Caco-2 (cell line): ENCODE measurements around the gene FAAP20. TPM values are rescaled to one million over a fixed set of nuclear protein-coding genes. Genes with fewer than 3 reads are reported as not detected.

Experiments
- BruUV-seq: library from RNA; stranded (reverse); fragments of 400-500 nt; replicated peaks from 2 replicates; lab custom pipeline; 2021; lab: Mats Ljungman, UMichigan
- CTCF ChIA-PET: fragments of 300-600 bp; sonication (Branson Sonifier 250); formaldehyde crosslinking; loops from one replicate; lab custom pipeline; 2022; ENCODE audit warnings: antibody characterized with exemption; lab: Charles Lee
- POLR2A ChIA-PET: fragments of 300-600 bp; sonication (Branson Sonifier 250); formaldehyde crosslinking; loops from one replicate; lab custom pipeline; 2022; ENCODE audit warnings: antibody characterized with exemption; lab: Charles Lee
- DNase-seq, 2 experiments: peaks; one replicate each; pipeline versions ENCODE4 v3.0.0 to v3.0.0-alpha.2; 2020 to 2022
- H3K27me3 ChIP-seq: replicated peaks from 2 replicates; pipeline ENCODE4 v1.6.0; 2011; ENCODE audit warnings: low read length; ENCODE audit not compliant: control insufficient read depth, insufficient read depth
- H3K36me3 ChIP-seq: 2 replicates; pipeline ENCODE4 v1.5.1; 2011; ENCODE audit warnings: low read length; ENCODE audit not compliant: control insufficient read depth, insufficient read depth
- H3K4me1 ChIP-seq: fragments of 250-450 bp; sonication (Bioruptor Pico); 2 replicates; pipeline ENCODE4 v1.5.1; 2020; ENCODE audit warnings: mild to moderate bottlenecking
- H3K4me3 ChIP-seq: 2 replicates; pipeline ENCODE4 v1.5.1; 2011; ENCODE audit warnings: low read depth, mild to moderate bottlenecking, control low read depth, low read length
- H3K9me3 ChIP-seq: fragments of 250-450 bp; sonication (Bioruptor Pico); 2 replicates; pipeline ENCODE4 v1.5.1; 2020; ENCODE audit warnings: mild to moderate bottlenecking, moderate library complexity
- H3K27ac Mint-ChIP-seq: one replicate; pipeline ENCODE4 v1.8.0; 2022; ENCODE audit warnings: mixed read lengths; ENCODE audit not compliant: unreplicated experiment
- H3K27me3 Mint-ChIP-seq: one replicate; pipeline ENCODE4 v1.8.0; 2022; ENCODE audit warnings: mixed read lengths; ENCODE audit not compliant: insufficient read depth, unreplicated experiment
- H3K36me3 Mint-ChIP-seq: one replicate; pipeline ENCODE4 v1.8.0; 2022; ENCODE audit warnings: mild to moderate bottlenecking, mixed read lengths; ENCODE audit not compliant: insufficient read depth, unreplicated experiment
- H3K4me1 Mint-ChIP-seq: one replicate; pipeline ENCODE4 v1.8.0; 2022; ENCODE audit warnings: low read depth, mixed read lengths; ENCODE audit not compliant: unreplicated experiment
- H3K4me3 Mint-ChIP-seq: one replicate; pipeline ENCODE4 v1.8.0; 2022; ENCODE audit warnings: mild to moderate bottlenecking, moderate library complexity, mixed read lengths; ENCODE audit not compliant: unreplicated experiment
- H3K9me3 Mint-ChIP-seq: one replicate; pipeline ENCODE4 v1.8.0; 2022; ENCODE audit warnings: mixed read lengths; ENCODE audit not compliant: unreplicated experiment
- CTCF ChIP-seq, 2 experiments: fragments of 200-600 bp in 1 of 2; IDR thresholded peaks; 1 replicate in 1 of 2; 2 replicates in 1 of 2; pipeline versions ENCODE4 v1.5.1 to v1.8.0; 2011 to 2022; ENCODE audit warnings: antibody characterized with exemption in 1 of 2, control low read depth in 1 of 2, inconsistent platforms in 1 of 2, low read depth in 1 of 2, low read length in 1 of 2, mild to moderate bottlenecking in 1 of 2, moderate library complexity in 1 of 2; ENCODE audit not compliant: insufficient read depth in 1 of 2, severe bottlenecking in 1 of 2, unreplicated experiment in 1 of 2
- intact Hi-C: fragments of 100-400 bp; cut with micrococcal nuclease; formaldehyde crosslinking; loops from one replicate; pipeline ENCODE4 v1.10.0; 2022; ENCODE audit not compliant: unreplicated experiment
- total RNA-seq: library from RNA; stranded (reverse); gene quantifications from 2 replicates; pipeline ENCODE4 v1.2.3, GENCODE V29; 2022

Gene FAAP20
- total RNA-seq, 1 experiment from 2014 or later: 72.4 TPM

- peak within 1 kb of the TSS; percentile 29 for H3K27ac Mint-ChIP-seq
- DNase-seq: no peak
- H3K27me3 Mint-ChIP-seq: no peaks in the 10 kb centered on the region
- intact Hi-C loops: loop anchor here (10.0 kb wide), 1 partner anchor 87 kb away; no protein-coding TSS in a partner anchor
- Histone ChIP-seq H3K9me3 (no peaks in the 10 kb centered on the region), H3K4me1 (no peaks in the 10 kb centered on the region), H3K27me3 (no peaks in the 10 kb centered on the region), H3K4me3 (peak within 1 kb of the TSS; percentile 86), H3K36me3 (no peaks in the 10 kb centered on the region)
- peaks cover 9% of the 10 kb centered on the region for H3K4me1 Mint-ChIP-seq
- H3K36me3 Mint-ChIP-seq: peaks cover 10% of the 10 kb centered on the region
- POLR2A ChIA-PET: interaction anchor here (2.4 kb wide), 1 partner anchor 33 kb away, joined by 7 read pairs; the partner anchor contains the start of gene FAAP20
- no peak for TF ChIP-seq CTCF (IDR thresholded peaks at IDR 0.05; ENCODE audit: insufficient read depth in 1 of 2, low read depth in 1 of 2, low read length in 1 of 2, severe bottlenecking in 1 of 2, unreplicated experiment in 1 of 2)
- CTCF ChIA-PET: no interaction called here
- peak within 1 kb of the TSS; percentile 83 for H3K4me3 Mint-ChIP-seq
- no peaks in the 10 kb centered on the region for H3K9me3 Mint-ChIP-seq
- BruUV-seq: no TSS peak
These were observed 33.6 kb upstream of the FAAP20 start, which contains the start of gene SKI for GRCh38 chr1:2228157-2228594. Gene SKI (plus strand): TSS chr1:2228319. CDS start chr1:2228767, 448 bp downstream.

DNA sequence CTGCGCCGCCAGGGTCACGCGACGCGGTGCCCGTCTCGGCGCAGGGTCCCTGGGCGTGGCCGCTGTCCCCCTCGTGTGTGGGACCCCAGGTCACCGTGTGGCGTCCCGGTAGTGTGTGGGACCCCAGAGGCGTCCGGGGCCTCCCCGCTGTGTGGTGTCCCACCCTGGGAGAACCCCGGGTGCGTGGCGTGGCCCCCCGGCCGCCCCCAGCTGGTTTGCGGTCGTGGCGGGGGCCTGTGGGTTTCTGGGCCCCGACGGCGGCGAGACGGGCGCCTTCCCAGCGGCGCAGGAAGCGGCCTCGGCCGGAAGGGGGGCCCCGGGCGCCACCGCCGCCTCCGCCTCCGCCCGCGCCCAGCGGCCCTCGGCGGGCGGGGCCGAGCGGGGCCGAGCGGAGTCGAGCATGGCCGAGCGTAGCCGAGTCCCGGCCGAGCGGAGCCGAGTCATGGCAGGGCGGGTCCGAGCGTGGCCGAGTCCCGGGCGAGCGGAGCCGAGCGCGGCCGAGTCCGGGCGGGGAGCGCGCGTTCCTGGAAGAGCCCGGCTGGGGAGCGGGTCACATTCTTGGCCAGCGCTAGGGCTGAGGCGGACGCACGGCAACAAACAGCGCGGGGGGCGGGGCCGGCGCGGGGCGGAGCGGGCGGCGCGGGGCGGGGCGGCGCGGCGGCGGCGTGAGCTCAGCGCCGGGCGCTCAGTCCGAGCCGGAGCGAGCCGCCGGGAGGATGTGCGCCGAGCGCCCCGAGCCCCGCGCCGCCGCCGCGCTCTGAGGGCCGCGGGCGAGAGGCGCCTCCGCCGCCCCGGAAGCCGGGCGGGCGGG, 33.0 kb upstream of the FAAP20 start:
- Mint-ChIP-seq H3K4me3 (peak overlapping the region; percentile 76), H3K27ac (no peak overlapping the region), H3K9me3 (no peaks in the 10 kb centered on the region), H3K4me1 (peaks cover 9% of the 10 kb centered on the region), H3K27me3 (no peaks in the 10 kb centered on the region), H3K36me3 (peaks cover 10% of the 10 kb centered on the region)
- ChIA-PET POLR2A (interaction anchor here (0.6 to 2.4 kb wide), 5 partner anchors 22 to 368 kb away, joined by 3 to 9 read pairs (median 7); partner anchors contain the start of genes FAAP20, MORN1 and RER1), CTCF (interaction anchor here (0.5 to 0.6 kb wide), 2 partner anchors 33 to 49 kb away, joined by 3 to 4 read pairs; partner anchors contain the start of gene FAAP20)
- Histone ChIP-seq H3K4me3 (peak overlapping the region; percentile 84), H3K27me3 (no peaks in the 10 kb centered on the region), H3K4me1 (no peaks in the 10 kb centered on the region), H3K9me3 (no peaks in the 10 kb centered on the region), H3K36me3 (no peaks in the 10 kb centered on the region)
- DNase-seq: peak; percentile 92 to 96
- no TSS peak for BruUV-seq
- intact Hi-C loops: loop anchor here (10.0 kb wide), 1 partner anchor 87 kb away; no protein-coding TSS in a partner anchor
- no peak for TF ChIP-seq CTCF (IDR thresholded peaks at IDR 0.05; ENCODE audit: insufficient read depth in 1 of 2, low read depth in 1 of 2, low read length in 1 of 2, severe bottlenecking in 1 of 2, unreplicated experiment in 1 of 2)

DNA sequence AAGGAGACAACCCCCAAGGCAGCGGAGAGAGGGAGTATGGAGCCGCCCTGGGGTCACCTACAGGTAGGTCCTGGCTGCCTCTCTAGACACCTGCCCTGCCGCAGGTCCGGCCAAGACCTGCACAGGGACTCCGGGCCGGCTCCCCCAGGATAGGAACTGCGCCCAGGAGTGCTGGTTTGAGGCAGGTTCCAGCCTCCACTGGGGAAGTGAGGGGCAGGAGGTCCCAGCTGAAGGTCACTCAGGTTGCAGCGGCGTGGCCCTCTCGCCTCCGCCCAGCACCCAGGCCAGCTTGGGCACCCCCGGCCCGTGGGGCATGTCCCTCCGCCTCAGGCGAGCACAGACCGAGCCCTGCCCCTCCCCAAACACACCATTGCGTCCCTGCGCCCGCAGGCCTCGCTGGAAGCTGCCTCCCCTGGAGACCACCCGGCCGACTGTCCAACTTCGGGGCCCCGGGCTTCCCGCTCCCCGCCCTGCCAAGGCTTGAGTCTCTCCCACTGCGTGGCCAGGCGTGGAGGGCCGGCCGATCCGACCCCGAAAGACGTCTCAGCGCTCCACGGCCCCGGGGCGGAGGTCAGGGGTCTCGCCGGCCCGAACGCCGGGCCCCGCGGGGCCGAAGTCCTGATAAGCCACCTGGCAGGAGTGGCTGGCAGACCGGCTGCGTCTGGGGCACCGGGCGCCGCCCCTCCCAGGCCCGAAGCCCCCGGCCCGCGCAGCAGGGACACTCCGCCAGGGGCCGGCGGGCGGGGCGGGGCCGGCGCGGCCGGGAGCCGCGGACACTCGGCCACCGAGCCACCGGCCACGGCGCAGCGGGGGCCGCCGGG, 32.2 kb upstream of the FAAP20 start:
- TF ChIP-seq CTCF (IDR thresholded peaks at IDR 0.05; ENCODE audit: insufficient read depth in 1 of 2, low read depth in 1 of 2, low read length in 1 of 2, severe bottlenecking in 1 of 2, unreplicated experiment in 1 of 2): no peak
- BruUV-seq: no TSS peak
- peak overlapping the region; percentile 76 for H3K4me3 Mint-ChIP-seq
- ChIA-PET CTCF (no interaction called here), POLR2A (interaction anchor here (1.0 kb wide), 1 partner anchor 165 kb away, joined by 9 read pairs; the partner anchor contains the start of genes MORN1 and RER1)
- peaks cover 6% of the 10 kb centered on the region for H3K4me1 Mint-ChIP-seq
- Histone ChIP-seq H3K4me1 (no peaks in the 10 kb centered on the region), H3K36me3 (no peaks in the 10 kb centered on the region), H3K9me3 (no peaks in the 10 kb centered on the region), H3K4me3 (peak overlapping the region; percentile 84), H3K27me3 (no peaks in the 10 kb centered on the region)
- intact Hi-C loops: loop anchor here (10.0 kb wide), 1 partner anchor 88 kb away; no protein-coding TSS in a partner anchor
- DNase-seq: peak in 1 of 2 experiments; percentile 26
- H3K27ac Mint-ChIP-seq: no peak overlapping the region
- H3K9me3 Mint-ChIP-seq: no peaks in the 10 kb centered on the region
- peaks cover 10% of the 10 kb centered on the region for H3K36me3 Mint-ChIP-seq
- no peaks in the 10 kb centered on the region for H3K27me3 Mint-ChIP-seq
